Left ventricle myocardium inferior (tissue), 1 donor: ENCODE measurements around the gene FMN1. TPM values are rescaled to one million over a fixed set of nuclear protein-coding genes. Genes with fewer than 3 reads are reported as not detected.

Experiments used
- DNase-seq: peaks from one replicate; pipeline ENCODE4 v3.0.0-alpha.2; 2020
- H3K27ac ChIP-seq: fragments of 200-600 bp; replicated peaks from 2 replicates; pipeline ENCODE4 v1.8.0; 2021
- H3K27me3 ChIP-seq: fragments of 200-600 bp; 2 replicates; pipeline ENCODE4 v1.8.0; 2021; ENCODE audit warnings: low read depth
- H3K36me3 ChIP-seq: fragments of 200-600 bp; 2 replicates; pipeline ENCODE4 v1.8.0; 2021
- H3K4me1 ChIP-seq: fragments of 200-600 bp; 2 replicates; pipeline ENCODE4 v1.8.0; 2021
- H3K4me3 ChIP-seq: fragments of 200-600 bp; 2 replicates; pipeline ENCODE4 v1.8.0; 2021; ENCODE audit warnings: mild to moderate bottlenecking, moderate library complexity
- H3K9me3 ChIP-seq: fragments of 200-600 bp; replicated peaks from 2 replicates; pipeline ENCODE4 v1.8.0; 2021
- intact Hi-C: fragments of 100-400 bp; cut with micrococcal nuclease; formaldehyde crosslinking; loops from one replicate; pipeline ENCODE4 v1.11.0; 2022
- total RNA-seq: library from RNA; stranded (reverse); fragmentation: NEBNext Ultra II Directional; extraction: Animal tissue kit (Norgen Biotek cat#: 25700); gene quantifications from one replicate; pipeline ENCODE4 v1.2.1, GENCODE V29; 2021
- TF ChIP-seq, protein P1 (sequence below): fragments of 200-600 bp; IDR thresholded peaks from 2 replicates; pipeline ENCODE4 v1.8.0; 2021; ENCODE audit warnings: antibody characterized with exemption, mild to moderate bottlenecking, borderline replicate concordance
- donor health status: DM: no; HTN: yes; CAD: no; lungs with severe emphysema.

FMN1 gene
- total RNA-seq, 1 donor from 2014 or later = 4.5 TPM

DNA sequence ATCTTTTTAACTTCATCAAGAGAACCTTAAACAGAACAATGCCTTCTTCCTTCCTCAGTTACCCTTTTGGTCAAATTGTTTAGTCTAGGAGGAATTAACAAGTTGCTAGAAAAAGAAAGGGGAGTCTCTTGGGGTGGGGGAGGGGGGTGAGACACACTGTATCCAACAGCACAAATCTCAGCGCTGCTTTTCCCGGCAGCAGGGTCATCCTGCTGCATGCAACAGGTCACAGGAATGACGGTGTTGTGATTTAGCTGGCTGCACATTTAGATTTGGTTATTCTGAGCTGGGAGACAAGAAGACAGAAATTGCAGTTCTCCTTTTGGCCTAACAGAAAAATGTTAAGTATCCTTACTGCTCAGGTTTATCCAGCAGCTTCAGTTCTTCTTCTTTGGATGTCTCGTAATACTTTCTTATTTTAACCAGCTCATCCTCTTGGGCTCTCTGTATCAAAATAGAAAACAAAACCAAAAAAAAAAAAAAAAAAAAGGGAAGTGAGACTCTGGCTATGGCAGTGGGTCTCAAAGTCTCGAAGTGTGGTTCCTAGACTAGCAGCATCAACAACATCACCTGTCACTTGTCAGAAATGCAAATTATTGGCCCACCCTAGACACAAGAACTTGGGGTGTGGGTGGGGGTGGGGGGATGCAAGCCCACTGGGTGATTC lies 286.2 kb downstream of the FMN1 start:
- Histone ChIP-seq H3K4me1 (no peaks in the 10 kb centered on the region), H3K27ac (no peak overlapping the region), H3K36me3 (no peaks in the 10 kb centered on the region), H3K4me3 (no peak overlapping the region), H3K27me3 (no peaks in the 10 kb centered on the region), H3K9me3 (no peaks in the 10 kb centered on the region)
- intact Hi-C loops = no loop called here
- TF ChIP-seq, protein P1, sequence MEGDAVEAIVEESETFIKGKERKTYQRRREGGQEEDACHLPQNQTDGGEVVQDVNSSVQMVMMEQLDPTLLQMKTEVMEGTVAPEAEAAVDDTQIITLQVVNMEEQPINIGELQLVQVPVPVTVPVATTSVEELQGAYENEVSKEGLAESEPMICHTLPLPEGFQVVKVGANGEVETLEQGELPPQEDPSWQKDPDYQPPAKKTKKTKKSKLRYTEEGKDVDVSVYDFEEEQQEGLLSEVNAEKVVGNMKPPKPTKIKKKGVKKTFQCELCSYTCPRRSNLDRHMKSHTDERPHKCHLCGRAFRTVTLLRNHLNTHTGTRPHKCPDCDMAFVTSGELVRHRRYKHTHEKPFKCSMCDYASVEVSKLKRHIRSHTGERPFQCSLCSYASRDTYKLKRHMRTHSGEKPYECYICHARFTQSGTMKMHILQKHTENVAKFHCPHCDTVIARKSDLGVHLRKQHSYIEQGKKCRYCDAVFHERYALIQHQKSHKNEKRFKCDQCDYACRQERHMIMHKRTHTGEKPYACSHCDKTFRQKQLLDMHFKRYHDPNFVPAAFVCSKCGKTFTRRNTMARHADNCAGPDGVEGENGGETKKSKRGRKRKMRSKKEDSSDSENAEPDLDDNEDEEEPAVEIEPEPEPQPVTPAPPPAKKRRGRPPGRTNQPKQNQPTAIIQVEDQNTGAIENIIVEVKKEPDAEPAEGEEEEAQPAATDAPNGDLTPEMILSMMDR = no peak
- no peak for DNase-seq

DNA sequence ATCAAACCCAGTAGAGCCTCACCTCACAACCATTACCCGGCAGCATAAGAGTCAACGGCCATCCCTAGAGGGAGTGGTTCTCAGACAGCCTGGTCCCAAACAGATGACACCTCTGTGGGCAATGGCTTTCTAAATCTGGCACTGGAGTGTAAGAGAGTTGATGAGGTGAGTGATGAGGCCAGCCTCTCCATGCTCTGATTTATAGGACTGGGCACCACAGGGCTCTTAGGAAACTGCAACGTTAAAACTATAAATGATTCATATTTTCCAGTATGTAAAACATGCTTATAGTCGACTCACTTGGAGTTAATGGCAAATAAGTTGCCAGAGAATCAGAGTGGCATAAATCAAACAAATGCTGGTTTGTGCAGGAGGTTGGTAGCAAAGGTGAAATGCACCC lies 289.0 kb downstream of the FMN1 start:
- DNase-seq = no peak
- Histone ChIP-seq H3K4me1 (no peaks in the 10 kb centered on the region), H3K27me3 (no peaks in the 10 kb centered on the region), H3K4me3 (no peak overlapping the region), H3K27ac (no peak overlapping the region), H3K36me3 (no peaks in the 10 kb centered on the region), H3K9me3 (no peaks in the 10 kb centered on the region)
- intact Hi-C loops = no loop called here
- TF ChIP-seq, protein P1 = no peak

- no peak overlapping the region for H3K4me3 ChIP-seq
- intact Hi-C loops = no loop called here
- no peaks in the 10 kb centered on the region for H3K4me1 ChIP-seq
- H3K27ac ChIP-seq = no peak overlapping the region
- DNase-seq = no peak
- no peaks in the 10 kb centered on the region for H3K36me3 ChIP-seq
- H3K27me3 ChIP-seq = no peaks in the 10 kb centered on the region
- TF ChIP-seq, protein P1 = no peak
- H3K9me3 ChIP-seq = no peaks in the 10 kb centered on the region
Observed at GRCh38 chr15:32904448-32904847, 290.1 kb downstream of the FMN1 start.

DNA sequence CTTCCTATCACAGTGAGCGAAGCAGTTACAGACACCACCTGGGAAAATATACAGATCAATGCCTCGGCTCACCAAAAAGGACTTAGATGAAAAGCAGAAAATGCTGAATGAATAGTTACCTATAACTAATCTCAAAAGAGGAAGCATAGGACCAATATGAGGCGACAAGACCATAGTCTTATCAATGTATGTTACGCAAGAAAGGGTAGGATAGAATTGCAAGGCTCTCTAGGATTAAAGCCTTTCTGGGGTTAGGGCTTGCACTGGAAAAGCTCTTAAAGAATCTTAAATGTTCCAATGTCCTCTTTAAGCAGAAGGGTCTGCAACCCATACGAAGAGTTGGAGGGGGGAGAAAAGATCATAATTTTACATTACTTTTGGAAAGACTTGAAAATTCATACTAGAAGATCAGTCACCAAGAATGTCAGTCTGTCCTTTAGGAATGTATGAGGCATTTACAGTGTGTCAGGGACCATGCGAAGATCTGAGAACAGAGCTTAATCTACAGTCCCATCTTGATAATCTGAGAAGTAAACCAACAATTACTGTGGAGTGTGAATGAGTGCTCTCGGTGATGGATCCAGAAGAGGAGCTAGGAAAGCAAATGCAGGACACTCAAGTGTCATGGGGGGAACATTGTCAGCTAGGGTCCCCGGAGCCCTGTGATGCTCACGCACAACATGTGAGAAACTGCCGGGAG lies 290.8 kb downstream of the FMN1 start:
- H3K27me3 ChIP-seq = no peaks in the 10 kb centered on the region
- no peaks in the 10 kb centered on the region for H3K9me3 ChIP-seq
- no peaks in the 10 kb centered on the region for H3K4me1 ChIP-seq
- DNase-seq = no peak
- H3K27ac ChIP-seq = no peak overlapping the region
- intact Hi-C loops = no loop called here
- H3K36me3 ChIP-seq = no peaks in the 10 kb centered on the region
- TF ChIP-seq, protein P1 = no peak
- H3K4me3 ChIP-seq = no peak overlapping the region

DNA sequence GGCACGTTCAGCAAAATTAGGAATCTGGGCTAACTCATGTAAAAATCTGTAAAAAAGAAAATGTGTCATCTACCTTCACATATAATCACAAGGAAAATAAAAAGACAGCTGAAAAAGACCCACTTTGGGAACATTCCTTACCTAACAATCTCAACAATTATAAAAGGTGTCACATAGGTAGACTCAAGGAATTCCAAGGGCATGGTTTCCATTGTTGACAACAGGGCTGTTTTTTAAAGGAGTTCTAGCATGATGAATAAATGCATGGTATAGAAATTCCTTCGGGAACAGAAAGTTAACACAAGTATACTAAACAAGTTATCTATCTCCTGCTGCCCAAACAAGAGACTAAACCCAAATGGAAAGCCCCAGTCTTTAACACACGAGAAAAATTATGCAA lies 292.5 kb downstream of the FMN1 start:
- H3K36me3 ChIP-seq = no peaks in the 10 kb centered on the region
- no peaks in the 10 kb centered on the region for H3K9me3 ChIP-seq
- H3K4me1 ChIP-seq = no peaks in the 10 kb centered on the region
- intact Hi-C loops = no loop called here
- H3K27me3 ChIP-seq = no peaks in the 10 kb centered on the region
- H3K27ac ChIP-seq = no peak overlapping the region
- no peak overlapping the region for H3K4me3 ChIP-seq
- TF ChIP-seq, protein P1 = no peak
- no peak for DNase-seq
